Femur (tissue), 1 donor: Measurements from ENCODE around the gene HOXC11.
A peak's percentile ranks its signal among the peaks of the same experiment; 100 is the strongest.

ENCODE experiments used
- DNase-seq: peaks from one replicate; pipeline ENCODE4 v3.0.0-alpha.2; 2017

HOXC11 gene

DNA sequence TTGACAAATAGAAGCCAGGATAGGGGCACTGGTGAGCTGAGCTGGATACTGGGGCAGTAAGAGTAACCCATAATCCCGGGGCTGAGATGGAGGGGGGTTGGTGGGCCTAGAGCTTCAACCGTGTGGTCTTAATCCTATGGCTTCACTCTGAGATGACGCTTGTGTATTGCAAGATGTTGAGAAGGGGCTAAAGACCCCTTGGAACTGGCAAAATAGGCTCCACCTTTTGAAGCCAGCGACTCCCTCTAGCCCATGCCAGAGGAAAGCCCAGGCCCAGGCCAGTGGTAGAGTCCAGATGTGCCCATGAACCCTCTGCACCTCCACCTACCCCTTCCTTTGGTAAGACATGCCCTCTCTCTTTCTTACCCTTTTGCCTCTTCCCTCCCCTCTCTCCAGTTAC is 13.6 kb upstream of the HOXC11 start:
- no peak for DNase-seq

DNA sequence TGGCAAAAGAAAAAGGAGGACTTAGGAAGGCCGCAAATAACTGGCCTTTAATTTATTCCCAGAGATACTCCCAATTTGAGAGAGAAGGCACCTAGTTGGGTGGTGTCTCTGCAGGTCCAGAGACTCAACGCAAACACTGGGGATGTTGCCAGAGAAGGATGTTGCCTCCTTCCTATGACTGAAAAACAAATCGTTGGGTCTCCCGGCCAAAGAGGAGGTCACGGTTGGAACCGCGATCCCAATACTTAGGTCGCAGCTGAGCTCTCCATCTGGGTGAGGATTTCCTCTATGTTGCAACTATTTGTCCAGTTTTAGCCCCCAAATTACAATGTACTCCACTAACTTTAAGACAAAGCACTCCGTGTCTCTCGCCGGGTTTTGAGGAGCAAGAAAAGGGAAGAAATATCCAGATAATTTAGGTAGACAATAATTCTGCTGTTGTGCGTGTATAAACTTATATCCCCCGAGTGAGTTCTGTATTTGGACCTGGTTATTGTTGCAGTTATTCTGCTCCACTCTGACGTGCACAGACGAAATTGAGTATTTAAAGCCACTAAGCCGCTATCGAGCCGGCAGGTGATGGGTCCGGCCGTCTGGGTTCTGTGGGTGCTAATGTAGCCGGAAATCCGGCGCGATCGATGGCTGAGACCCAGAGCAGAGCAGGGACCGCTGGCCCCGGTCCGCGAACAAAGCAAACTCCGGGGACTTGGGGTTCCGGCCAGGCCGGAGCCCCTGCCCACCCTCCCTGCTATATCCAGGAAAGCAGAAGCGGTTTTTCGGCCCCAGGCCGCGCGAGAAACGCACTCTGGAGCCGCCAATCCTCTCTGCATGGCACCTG is 12.5 kb upstream of the HOXC11 start:
- DNase-seq = no peak

DNA sequence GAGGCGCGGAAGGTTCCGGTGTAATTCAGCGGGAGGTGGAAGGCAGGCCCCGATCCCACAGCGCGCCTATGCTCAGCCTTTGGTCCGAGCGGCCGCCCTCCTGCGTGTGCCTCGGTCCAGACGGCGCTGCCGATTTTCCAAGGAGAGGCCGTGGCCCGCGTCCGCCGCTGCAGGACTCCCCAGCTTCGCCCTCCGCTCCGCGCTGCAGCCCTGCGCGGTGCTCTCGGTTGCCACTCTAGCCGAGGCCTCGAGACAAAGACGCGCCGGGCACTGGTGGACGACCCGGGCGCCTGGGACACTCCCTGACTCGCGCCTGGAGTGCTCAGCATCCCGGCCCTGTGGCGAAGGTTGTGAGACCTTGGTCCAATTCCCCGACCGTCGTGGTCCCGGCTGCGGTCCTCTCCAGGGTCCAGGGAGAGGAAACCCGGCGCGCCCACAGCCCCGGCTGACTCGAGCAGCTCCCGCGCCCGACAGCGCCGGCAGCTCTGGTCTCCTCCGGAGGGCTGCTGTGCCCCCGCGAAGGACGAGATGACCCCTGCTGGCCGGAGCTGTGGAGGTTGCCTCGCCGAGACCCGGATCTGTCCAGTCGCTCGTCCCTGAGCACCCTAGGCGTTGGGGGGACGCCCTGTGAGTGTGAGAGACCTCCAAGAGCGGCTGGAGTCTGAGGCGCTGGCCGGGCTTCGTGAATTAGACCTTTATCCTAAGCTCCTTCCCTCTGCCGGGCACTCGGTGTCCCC is 11.7 kb upstream of the HOXC11 start:
- DNase-seq = no peak

DNA sequence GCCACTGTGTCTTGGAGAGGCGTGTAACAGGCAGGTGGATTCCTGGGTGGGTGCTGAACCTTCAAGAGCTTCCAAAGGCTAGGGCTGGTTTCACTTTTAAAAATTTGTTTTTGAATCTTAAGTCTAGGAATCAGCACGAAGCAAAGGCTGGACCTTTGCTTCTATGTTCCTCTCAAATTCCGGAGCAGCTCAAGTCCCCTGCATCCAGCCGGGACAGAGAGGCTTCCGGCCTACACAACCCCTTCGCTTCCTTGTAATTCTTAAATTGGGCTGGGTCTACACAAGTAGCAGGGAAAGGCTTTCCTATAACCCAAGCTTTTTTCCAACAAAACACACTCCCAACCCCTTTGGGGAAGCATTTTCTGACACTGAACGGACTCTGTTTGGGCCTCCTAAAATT is 9.9 kb upstream of the HOXC11 start:
- DNase-seq = no peak

DNA sequence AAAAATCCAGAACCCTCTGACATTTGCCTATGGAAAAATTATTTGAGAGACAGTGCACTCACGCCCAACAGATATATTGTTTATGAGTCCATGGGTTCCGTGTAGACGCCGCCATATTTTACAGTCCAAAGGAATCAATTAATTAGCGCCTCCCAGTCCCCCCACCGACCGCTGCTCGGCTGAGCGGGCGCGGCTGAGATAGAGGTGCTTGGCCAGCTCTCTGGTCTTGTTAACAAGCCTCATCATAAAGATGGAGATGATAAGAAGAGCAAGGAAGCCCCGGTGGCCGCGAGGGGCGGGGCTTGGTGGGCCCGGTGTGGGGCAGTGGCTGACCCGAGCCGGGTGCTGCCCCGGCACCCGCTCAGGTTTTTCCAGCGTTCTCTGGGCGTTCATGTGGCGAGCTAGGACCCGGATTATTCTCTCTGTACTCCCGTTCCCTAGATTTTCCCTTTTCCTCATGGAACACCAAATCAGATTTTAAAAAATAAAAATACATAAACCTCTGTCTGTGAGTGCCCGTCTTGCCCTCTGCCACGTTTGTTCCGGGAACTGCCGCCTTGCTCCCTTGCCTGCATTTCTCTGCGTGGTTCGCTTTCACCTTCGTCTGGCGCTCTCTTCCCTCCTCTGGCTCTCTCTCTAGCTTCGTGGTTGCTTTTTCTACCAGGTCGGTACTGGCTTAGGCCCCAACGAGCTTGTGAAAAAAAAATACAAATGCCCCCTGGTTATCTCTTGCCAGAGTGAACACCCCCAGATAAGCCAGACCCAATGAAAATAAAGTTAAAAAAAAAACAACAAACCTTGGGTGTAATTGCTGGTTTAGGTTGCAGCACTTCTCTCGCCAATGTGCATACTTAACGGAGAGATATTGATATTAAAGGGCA is 9.3 kb upstream of the HOXC11 start:
- DNase-seq = no peak

DNA sequence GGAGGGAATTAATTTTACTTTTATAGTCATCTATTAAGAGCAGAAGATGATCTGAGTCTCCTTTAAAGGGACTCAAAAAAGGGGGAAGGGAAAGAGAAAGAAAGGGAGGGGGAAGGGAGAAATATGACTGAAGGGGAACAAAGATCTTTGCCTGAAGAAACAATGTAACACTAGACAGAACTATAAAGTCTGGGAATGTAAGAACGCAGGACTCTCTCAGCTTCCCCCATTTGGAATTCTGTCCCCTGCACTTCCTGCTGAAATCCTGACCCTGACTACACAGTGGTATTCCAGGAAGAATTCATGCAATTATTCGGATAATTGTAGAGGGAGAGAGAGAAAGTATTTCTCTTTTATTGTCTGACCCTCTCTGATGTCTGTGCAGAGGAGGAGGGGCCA is 8.6 kb upstream of the HOXC11 start:
- no peak for DNase-seq

DNA sequence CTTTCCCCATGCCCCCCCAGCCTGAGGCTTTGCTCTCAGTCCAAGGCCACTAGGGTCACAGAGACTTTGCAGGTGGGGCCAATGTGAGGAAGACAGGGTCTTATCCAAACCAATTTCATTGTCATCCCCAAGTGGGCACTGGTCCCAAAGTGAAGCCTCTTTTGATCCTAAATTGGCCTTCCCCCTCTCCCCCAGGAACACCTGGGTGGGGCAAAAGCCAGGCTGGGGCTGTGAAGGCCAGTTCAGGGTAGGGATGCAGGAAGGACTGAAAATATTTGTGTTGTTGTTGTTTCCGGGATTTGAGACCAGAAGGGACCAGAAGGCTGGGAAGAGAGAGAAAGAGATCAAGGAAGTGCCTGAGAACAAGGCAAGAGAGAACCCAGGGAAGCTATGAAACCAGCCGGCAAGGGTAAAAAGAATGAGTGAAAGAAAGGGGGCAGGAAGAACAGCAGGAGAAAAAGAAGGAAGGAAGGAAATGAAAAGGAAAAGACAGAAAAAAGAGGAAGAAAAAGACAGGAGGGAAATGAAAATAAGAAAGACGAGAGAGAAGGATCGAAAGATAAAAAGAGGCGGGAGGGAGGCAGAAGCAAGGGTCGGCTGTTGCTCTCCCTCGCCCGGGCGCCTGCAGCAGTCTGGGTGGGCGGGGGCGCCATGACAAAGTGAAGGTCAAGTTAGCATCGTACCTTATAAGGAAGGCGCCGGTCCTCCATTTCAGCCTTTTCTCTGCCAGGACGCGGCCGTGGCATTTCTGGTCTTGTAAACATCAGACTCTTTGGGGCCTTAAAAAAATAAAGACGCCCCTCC is 7.4 kb upstream of the HOXC11 start:
- DNase-seq = peak; percentile 81

DNA sequence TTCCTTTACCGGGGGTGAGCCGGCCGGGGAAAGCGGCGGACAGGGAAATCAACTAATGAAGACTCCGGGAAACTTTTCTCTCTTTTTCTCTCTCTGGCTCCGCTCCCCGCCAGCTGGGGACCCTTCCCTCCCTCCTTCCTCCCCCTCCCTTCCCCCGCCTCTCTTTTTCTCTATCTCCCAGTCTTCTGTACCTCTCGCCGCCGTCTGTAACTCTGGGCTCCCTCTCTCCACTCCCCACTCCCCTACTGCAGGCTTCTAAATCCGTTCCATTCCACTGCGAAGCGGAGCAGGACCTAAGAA is 6.9 kb upstream of the HOXC11 start:
- no peak for DNase-seq

DNA sequence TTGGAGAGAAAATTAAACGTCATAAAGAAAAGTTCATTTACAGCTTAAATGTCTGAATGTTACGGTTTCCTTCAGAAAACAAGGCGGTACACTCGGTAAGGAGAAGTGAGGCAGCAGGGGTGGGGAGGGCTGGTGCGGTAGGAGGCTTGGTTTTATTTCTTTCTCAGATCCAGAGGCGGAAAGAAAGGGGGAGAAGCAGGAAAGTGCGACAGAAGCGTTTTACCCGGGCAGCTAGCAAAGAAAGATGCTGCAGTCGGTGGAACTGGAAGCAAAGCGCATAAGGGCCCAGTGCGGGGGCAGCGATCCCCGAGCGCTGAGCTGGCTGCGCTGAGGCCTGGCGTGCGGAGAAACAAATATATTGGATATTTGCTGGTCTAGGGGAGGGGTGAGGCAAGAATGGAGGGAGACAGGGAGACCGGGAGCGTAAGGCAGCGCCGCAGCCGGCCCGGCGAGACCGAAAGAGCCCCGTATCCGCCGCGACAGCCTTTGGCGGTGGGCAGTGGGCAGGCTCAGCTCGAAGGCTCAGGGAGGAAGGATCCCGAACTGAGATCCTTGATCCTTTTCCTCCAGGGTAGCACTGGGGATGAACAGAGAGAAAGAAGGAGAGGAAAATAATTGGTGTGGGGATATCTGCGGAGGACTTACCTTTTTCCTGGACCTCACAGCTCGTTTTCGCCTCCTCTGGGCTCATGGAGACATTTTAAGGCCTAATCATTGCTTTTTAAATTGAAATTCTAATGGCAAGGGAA is 6.4 kb upstream of the HOXC11 start:
- DNase-seq = peak; percentile 53

DNA sequence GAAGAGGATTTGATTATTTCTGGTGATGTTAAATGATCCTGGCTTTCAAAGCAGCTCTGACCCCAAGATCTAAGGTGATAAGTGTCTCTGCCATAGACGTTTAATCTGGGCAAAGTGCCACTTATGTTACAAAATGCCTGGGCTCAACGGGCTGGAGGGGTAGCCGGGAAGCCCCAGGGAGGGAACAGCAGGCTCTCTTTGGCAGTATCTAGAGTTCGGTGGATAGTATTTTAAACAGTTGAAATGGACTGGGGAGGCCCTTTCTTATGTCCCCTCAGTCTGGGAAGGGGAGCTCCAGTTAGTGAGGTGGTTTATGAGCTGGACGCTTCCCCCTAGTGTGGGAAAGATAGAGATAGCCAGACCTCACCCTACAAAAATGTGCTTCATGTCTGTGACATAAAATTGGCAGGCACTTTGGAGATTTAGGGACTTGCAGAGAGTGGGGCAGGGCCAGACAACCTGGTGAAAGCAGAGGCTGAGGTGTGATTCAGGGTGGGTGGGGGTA is 5.5 kb upstream of the HOXC11 start:
- no peak for DNase-seq

DNA sequence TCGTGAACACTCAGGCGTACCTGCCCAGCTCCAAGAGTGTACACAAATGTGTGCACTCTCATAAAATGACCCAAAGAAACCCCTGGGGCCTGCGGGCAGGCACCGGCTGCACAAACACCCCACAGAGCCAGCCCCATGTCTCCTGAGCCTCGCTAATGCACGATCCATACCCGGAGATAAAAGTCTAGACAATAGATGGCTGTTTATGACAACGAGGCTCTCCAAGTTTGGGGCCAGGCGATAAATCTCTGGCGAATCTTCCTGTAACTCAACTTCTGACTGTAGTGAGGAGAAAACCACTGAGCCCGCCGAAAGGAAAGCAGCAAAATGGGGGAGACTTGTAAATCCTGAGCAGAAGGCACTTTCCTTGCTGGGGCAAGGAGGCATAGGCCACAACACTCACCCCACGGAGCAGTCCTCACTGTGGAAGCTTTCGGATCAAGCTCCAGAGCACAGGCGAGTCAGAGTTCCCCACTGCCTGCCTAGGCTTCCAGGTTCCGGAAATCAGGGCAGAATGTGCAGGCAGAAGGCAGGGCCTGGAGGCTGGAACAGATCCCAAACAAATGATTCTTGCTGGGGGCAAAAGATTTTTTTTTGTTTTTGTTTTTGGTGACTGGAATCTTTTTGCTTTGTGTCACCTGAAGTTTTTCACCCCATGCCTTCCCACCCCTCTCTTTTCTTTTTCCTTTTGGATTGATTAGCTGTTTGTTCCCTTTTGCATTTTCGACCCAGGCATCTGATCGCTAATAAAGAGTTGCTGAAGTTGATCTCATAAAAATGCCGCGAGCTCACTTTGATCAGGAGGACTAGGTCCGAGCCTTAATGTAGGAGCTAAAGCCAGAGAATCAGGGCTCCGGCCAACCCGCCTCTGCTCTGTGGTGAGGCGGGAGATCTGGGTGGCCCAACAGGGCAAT is 4.5 kb upstream of the HOXC11 start:
- DNase-seq = no peak

DNA sequence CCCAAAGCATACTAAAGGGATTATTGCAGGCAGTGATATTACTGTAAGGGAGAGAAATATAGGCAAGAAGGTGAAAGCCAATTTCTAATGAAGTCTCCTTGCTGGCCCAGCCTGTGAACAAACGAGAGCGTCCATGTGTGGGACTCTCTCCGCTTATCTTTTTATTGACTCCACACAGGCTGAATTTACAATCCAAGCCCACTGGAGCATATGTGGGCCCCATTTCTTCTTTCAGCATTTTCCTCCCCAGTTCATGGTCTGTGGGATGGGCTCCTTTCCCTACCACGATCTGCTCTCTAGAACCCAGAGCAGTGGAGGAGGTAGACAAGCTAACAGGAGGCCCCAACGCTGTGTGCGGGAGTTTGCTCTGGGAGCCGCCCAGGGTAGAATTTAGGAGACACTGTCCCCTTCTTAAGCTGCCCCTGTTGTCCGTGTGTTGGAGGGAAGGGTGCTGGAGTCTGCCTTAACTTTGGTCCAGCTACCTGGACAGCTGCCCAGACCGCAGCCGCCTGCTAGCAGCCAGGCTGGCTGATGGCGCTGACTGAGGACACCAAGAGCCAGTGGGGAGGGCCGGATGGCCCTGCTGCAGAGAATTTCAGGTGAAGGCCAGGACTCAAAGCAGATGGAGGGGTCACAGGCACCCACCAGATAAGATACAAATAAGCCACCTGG is 3.2 kb upstream of the HOXC11 start:
- peak; percentile 60 for DNase-seq

DNA sequence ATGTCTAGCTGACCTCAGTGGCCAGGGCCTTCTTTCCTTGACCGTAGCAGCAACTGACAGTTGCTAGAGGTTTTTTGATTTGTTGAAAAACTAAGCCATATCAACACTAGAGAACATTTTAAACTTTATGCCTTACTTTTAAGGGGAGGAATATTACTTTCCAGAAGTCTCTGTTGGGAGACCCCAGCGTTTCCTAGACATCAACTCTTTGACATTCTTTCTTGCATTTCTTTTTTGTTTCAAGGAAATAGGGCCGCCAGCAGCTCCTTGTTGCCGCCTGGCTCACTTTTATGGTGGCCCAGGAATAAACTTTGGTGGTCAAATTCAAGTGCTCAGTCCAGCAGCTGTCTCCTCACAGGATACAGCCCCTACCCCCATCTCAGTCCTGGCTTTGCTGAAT is 2.5 kb upstream of the HOXC11 start:
- no peak for DNase-seq

DNA sequence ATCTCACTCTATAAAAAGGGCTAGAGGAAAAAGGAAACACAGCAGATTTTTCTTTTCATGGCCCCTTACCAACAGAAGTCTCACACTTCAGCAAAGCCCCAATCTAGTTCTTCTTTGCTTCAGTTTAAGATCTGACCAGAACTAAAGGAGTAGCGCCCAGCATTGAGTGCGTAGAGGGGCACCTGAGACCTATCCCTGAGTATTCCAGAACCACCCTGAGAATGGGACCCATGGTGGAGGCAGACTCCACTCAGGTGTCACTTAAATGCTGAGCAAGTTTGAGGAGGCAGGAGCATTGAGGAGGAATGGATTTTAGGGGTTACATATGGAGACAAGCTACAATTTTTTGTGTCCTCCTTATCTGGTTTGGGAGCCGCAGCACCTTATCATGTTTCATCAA is 1.8 kb upstream of the HOXC11 start:
- DNase-seq = no peak

DNA sequence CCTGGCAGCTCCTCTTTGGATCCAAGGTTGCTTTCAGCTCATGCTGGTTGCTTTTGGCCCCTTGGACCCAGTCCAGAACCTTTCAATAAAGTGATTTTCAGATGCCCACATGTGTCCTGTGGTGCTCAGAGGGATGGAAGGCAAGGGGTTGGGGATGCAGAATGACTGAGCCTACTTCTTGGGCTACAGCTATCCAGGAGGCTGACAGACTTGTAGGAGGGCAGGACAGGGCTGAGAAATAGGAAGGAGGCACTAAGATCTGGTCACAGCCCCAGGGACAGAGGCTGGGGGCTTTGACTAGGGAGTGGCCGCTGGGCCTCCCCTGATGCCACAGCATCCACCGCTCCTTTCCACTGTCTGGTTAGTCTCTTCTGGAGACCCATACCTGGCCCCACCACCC is 1.2 kb upstream of the HOXC11 start:
- no peak for DNase-seq

DNA sequence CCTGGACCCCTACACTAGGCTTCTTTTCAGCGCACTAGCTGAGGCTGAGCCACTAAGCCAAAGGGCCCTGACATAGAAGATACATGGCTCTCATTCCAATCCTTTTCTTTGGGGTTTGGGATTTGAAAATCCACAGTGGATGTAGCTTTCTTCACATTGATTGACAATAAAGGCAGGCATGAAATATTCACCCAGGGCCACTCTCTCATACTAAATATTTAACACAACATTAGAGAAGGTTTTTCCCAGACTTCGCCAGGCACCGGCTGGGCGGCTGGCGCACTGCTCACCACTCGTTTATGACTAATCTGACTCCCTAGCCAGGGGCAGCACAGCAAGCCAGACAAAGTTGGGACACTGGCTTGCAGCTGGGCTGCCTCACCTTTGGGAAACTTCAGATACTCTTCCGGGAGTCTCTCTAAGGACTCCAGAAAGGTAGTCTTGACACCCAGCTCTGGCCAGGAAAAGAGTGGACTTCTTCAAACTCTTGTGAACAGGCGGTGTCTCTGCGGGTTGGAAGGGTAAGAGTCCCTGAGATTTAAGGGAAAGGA is 699 bp upstream of the HOXC11 start:
- DNase-seq = peak; percentile 42

DNA sequence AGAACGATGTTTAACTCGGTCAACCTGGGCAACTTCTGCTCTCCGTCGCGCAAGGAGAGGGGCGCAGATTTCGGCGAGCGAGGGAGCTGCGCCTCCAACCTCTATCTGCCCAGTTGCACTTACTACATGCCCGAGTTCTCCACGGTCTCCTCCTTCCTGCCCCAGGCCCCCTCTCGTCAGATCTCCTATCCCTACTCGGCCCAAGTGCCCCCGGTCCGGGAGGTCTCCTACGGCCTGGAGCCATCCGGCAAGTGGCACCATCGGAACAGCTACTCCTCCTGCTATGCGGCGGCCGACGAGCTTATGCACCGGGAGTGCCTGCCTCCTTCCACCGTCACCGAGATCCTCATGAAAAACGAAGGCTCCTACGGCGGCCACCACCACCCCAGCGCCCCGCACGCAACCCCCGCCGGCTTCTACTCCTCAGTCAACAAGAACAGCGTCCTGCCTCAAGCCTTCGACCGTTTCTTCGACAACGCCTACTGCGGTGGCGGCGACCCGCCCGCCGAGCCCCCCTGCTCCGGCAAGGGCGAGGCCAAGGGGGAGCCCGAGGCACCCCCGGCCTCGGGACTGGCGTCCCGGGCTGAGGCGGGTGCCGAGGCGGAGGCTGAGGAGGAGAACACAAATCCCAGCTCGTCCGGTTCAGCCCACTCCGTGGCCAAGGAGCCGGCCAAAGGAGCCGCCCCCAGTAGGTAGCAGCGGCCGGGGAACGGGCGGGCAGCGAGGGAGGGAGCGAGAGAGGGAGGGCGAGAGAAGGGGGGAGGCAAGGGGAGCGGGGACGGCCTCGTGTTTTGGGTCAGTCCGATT is 513 bp downstream of the HOXC11 start:
- DNase-seq = peak; percentile 78
